ENCODE measurements around the gene PCSK9. TPM values are rescaled to one million over a fixed set of nuclear protein-coding genes. Genes with fewer than 3 reads are reported as not detected.

PCSK9 gene
- total RNA-seq, 1 experiment from 2014 or later: not detected

DNA sequence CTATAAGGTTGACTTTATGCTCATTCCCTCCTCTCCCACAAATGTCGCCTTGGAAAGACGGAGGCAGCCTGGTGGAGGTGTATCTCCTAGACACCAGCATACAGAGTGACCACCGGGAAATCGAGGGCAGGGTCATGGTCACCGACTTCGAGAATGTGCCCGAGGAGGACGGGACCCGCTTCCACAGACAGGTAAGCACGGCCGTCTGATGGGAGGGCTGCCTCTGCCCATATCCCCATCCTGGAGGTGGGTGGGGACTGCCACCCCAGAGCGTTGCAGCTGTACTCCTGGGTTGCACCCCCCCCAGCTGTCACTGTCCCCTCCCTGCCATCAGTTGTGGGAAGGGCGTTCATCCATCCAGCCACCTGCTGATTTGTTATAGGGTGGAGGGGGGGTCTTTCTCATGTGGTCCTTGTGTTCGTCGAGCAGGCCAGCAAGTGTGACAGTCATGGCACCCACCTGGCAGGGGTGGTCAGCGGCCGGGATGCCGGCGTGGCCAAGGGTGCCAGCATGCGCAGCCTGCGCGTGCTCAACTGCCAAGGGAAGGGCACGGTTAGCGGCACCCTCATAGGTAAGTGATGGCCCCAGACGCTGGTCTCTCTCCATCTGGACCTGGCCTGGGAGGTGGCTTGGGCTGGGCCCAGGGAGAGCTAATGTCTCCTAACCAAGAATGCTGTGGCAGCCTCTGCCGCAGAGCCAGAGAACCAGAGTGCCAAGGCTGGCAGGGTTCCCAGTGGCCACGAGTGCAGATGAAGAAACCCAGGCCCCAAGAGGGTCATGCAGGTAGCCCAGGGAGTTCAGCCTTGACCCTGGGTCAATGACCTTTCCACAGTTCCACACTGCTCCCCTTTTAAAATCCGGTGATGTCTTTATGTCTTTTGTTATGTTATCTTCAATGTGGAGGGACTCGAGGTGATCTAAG is 13.1 kb downstream of the PCSK9 start:
- Mint-ChIP-seq H3K27me3 (ENCODE audit: insufficient read depth, unreplicated experiment) (no peaks in the 10 kb centered on the region), H3K4me3 (ENCODE audit: unreplicated experiment) (no peak overlapping the region), H3K27ac (ENCODE audit: low read depth, unreplicated experiment) (no peak overlapping the region), H3K36me3 (ENCODE audit: insufficient read depth, unreplicated experiment) (no peaks in the 10 kb centered on the region), H3K4me1 (ENCODE audit: insufficient read depth, unreplicated experiment) (no peaks in the 10 kb centered on the region), H3K9me3 (ENCODE audit: unreplicated experiment) (no peaks in the 10 kb centered on the region)
- CTCF ChIA-PET: no interaction called here
- BruUV-seq (replicated peaks): no TSS peak
- TF ChIP-seq, protein P1, sequence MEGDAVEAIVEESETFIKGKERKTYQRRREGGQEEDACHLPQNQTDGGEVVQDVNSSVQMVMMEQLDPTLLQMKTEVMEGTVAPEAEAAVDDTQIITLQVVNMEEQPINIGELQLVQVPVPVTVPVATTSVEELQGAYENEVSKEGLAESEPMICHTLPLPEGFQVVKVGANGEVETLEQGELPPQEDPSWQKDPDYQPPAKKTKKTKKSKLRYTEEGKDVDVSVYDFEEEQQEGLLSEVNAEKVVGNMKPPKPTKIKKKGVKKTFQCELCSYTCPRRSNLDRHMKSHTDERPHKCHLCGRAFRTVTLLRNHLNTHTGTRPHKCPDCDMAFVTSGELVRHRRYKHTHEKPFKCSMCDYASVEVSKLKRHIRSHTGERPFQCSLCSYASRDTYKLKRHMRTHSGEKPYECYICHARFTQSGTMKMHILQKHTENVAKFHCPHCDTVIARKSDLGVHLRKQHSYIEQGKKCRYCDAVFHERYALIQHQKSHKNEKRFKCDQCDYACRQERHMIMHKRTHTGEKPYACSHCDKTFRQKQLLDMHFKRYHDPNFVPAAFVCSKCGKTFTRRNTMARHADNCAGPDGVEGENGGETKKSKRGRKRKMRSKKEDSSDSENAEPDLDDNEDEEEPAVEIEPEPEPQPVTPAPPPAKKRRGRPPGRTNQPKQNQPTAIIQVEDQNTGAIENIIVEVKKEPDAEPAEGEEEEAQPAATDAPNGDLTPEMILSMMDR (IDR thresholded peaks at IDR 0.05; ENCODE audit: unreplicated experiment): no peak
- POLR2A ChIA-PET: no interaction called here
- intact Hi-C loops (cut with micrococcal nuclease): no loop called here
- no peak for DNase-seq (ENCODE audit: unreplicated experiment)

DNA sequence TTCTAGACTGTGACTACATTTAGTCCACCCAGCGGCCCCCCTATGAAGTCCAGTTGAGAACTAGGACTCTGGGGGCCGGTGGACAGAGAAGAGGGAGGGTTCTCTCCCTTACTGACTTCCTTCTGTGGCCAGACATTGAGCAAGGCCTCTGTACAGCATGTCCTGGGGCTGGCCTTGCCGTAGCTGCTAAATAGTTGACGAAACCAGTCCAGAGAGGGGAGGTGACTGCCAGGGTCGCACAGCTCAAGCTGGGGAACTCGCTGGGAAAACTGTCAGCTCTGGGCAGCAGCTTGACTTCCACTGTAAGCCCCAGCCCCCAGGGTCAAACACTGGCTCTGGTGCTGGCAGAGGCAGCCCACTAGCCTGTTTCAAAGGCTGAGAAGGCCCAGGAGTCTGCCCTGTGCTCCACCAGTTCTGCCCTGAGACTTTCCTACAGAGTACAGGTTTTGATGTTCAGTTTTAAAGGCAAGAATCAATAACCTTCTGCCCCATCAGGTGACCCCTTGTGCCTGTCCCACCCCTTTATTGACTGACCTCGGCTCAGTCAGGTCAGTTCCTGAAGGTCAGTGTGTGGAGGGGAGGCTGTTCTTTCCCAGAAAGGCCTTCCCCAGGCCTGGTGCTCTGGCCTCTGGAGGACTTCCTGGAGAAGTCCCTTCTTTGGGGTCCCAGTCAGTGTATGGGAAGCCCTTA is 14.1 kb downstream of the PCSK9 start:
- Mint-ChIP-seq H3K9me3 (ENCODE audit: unreplicated experiment) (no peaks in the 10 kb centered on the region), H3K4me1 (ENCODE audit: insufficient read depth, unreplicated experiment) (no peaks in the 10 kb centered on the region), H3K4me3 (ENCODE audit: unreplicated experiment) (no peak overlapping the region), H3K36me3 (ENCODE audit: insufficient read depth, unreplicated experiment) (no peaks in the 10 kb centered on the region), H3K27ac (ENCODE audit: low read depth, unreplicated experiment) (no peak overlapping the region), H3K27me3 (ENCODE audit: insufficient read depth, unreplicated experiment) (no peaks in the 10 kb centered on the region)
- no peak for DNase-seq (ENCODE audit: unreplicated experiment)
- POLR2A ChIA-PET: no interaction called here
- CTCF ChIA-PET: no interaction called here
- intact Hi-C loops (cut with micrococcal nuclease): no loop called here
- TF ChIP-seq, protein P1 (IDR thresholded peaks at IDR 0.05; ENCODE audit: unreplicated experiment): no peak
- BruUV-seq (replicated peaks): no TSS peak

DNA sequence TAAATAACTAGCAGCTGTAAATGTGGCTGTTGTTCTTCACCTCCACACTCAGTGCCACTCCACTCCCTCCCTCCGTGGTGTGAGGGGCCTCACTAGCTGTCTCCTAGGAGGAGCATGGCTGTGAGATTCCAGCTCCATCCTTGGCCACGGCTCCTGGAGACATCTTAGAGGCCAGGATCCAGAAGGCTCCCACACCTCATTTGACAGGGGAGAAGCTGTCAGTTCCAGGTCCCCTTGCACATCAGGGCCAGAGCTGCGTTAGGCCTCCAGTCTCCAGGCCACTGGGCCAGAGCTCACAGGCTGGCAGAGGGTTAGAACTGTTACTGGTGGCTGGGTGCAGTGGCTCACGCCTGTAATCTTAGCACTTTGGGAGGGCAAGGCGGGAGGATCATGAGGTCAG is 15.0 kb downstream of the PCSK9 start:
- H3K36me3 Mint-ChIP-seq (ENCODE audit: insufficient read depth, unreplicated experiment): no peaks in the 10 kb centered on the region
- CTCF ChIA-PET: interaction anchor here (1.0 kb wide), 1 partner anchor 104 kb away, joined by 4 read pairs; no protein-coding TSS in a partner anchor

More for the DNA sequence above, 15.0 kb downstream of the PCSK9 start:
- Mint-ChIP-seq H3K27ac (ENCODE audit: low read depth, unreplicated experiment) (no peak overlapping the region), H3K9me3 (ENCODE audit: unreplicated experiment) (no peaks in the 10 kb centered on the region), H3K4me3 (ENCODE audit: unreplicated experiment) (no peak overlapping the region), H3K4me1 (ENCODE audit: insufficient read depth, unreplicated experiment) (no peaks in the 10 kb centered on the region), H3K27me3 (ENCODE audit: insufficient read depth, unreplicated experiment) (no peaks in the 10 kb centered on the region)
- TF ChIP-seq, protein P1 (IDR thresholded peaks at IDR 0.05; ENCODE audit: unreplicated experiment): no peak
- no peak for DNase-seq (ENCODE audit: unreplicated experiment)
- BruUV-seq (replicated peaks): no TSS peak
- intact Hi-C loops (cut with micrococcal nuclease): no loop called here
- POLR2A ChIA-PET: no interaction called here

All from MCF 10A (cell line).